Stimulated activated CD8-positive, alpha-beta memory T cell treated with anti-CD3 and anti-CD28 coated beads, Interleukin-2, amount 100 ng/mL, for 48 hours (primary cell): ENCODE results near the gene NEK8.
"Not testable (repeated sequence)": the region's sequence is repeated elsewhere in the genome, so short reads cannot be mapped to it uniquely, and the experiment has no call there.

Experiments
- DNase-seq, 2 donors: peaks; one replicate each; pipeline ENCODE4 v3.0.0-alpha.2; 2020; ENCODE audit warnings: low read depth in 2 of 2

NEK8 gene

DNA sequence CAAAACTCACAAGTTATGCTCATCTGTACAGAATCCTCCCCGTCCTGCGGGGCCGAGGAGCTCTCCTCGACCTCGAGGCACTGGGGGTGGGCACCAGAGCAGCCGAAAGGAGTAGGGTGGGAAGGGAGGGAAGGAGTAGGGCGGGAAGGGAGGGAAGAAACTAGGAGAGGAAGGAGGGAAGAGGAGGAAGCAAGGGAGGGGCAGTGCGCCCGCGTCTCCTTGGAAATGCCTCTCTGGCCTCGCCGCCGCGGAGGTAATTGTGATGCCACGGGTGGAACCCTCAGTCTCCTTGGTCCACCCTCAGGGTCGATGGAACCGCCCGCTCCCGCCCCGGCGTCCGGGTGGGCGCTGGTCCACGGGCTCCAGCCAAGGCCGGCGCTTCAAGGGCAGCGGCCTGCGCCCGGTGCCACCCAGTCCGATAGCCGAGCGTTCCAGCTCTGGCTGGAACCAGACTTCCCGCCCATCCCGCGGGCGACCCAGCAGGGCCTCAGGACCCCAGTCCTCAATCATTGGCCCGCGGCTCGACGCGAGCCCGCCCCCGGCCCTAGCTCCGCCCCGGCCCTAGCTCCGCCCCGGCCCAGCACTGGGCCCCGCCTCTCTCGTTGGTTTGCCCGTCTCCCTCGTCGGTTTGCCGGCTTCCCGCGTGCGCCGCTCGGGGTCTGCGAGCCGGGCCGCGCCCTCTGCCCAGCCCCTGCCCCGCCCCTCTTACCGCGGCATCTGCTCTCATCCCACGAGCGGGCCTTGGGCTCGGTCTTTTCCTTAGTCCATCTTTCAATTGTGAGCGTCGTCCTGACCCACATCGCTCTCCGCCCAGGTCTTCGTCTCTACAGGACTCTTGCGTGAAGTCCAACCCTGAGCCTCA is 17.5 kb upstream of the NEK8 start:
- peak; percentile 81 to 88 for DNase-seq

DNA sequence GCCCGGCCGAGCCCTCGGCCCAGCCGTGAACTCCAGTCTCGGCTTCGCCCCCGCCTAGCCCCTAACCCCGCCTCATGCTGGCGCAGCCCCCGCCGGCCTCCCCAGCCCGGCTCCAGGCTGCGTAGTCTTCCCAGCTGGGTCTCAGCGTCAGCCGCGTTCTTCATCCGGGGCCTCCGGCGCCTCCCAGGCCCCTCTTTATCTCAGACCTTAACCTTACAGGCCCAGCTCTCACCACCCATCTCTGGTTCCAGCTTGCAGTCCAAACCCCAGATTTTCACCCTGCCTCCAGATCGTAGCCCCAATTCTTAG is 16.9 kb upstream of the NEK8 start, which contains the start of gene PROCA1:
PROCA1 (minus strand) TSS at position 166 of the 309 bp plus-strand sequence. CDS start 228 bp downstream, outside the sequence.
- DNase-seq: no peak

DNA sequence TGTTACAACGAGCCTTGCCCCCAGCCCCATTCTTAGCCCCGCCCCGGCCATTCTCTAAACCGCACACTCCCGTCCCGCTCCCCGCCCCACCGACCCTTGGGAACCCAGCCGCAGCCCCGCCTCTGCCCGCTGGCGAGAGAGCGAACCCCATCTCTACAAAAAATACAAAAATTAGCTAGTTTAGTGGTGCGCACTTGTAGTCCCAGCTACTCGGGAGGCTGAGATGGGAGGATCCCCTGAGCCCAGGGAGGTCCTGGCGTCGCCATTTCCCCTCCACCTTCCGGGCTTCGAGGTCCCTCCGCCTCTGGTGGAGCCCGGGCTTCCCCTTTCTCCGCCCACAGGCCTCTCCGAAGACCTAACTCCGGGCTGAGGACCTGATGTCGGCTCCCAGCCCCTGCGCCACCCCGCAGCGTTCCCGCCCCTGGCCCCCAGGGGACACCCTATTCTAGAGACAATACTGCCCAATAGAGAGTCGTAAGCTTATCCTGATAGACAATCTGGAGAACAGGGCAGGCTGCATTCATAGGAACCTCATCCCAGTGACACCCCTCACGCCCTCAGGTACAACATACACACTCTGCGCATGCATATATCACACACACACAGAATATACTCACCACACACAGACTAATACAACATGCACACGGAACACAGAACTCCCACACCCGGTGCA is 16.4 kb upstream of the NEK8 start:
- no peak for DNase-seq

DNA sequence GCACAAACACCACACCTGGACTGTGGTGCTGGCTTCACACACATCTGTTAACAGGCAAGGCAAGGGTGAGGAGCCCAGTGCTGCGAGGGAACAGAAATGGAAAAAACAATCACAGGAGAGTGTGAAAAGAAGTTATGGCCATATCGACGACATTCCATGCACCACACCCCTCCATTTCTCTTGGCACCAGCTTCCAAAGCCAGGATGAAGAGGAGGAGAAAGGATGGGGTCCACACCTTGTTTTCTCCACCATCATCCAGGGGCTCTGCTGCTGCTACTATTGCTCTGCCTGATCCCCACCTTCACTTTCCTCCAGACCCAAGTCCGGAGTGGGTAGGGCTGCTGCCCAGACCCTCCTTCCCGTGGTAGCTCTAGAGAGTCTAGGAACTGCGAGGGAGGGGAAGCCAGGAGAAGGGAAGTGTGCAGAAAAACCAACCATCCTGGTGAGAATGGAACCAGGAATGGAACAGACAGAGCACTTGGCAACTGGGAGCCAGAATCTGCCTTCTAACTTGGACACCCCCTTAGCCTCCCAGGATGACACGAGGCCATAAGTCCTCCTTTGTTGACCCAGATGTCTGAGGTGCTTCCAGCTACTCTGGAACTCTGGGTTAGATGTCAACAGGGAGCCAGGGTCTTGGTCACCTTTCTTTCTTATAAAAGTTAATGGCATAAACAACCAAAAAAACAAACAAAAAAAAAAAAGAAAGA is 15.7 kb upstream of the NEK8 start:
- no peak for DNase-seq

DNA sequence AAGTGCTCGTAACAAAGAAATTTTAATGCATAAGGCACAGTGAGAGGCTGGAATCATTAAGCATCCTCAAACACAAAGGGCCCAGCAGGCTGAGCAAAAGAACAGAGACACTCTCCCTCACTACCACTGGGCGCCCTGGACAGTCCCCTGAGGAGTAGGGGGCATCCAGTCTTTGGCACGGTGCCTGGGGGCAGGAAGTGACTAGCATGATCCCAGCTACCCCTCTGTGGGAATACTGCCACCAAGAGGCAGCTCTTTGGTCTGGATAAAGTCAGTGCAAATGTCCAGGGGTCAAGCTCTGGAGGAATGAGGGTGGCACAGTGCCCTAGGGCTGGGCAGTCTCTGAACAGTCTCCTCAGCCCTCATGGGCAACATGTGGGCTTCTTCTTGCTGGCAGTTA is 14.3 kb upstream of the NEK8 start:
- DNase-seq: no peak

DNA sequence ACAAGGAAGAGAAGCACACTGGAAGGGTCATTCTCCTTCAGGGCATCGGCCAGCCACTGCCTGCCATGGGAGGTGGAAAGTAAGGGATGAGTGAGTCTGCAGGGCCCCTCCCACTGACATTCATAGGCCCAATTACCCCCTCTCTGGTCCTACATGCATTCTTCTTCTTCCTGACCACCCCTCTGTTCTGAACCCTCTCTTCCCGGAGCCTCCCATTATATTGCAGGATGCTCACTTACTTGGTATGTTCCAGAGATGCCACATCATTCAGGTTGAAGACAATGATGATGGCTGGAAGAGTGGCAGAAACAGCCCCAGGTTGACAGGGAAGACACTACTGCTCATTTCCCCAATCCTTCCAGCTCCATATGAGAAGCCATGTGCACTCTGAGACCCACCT is 13.4 kb upstream of the NEK8 start:
- no peak for DNase-seq

DNA sequence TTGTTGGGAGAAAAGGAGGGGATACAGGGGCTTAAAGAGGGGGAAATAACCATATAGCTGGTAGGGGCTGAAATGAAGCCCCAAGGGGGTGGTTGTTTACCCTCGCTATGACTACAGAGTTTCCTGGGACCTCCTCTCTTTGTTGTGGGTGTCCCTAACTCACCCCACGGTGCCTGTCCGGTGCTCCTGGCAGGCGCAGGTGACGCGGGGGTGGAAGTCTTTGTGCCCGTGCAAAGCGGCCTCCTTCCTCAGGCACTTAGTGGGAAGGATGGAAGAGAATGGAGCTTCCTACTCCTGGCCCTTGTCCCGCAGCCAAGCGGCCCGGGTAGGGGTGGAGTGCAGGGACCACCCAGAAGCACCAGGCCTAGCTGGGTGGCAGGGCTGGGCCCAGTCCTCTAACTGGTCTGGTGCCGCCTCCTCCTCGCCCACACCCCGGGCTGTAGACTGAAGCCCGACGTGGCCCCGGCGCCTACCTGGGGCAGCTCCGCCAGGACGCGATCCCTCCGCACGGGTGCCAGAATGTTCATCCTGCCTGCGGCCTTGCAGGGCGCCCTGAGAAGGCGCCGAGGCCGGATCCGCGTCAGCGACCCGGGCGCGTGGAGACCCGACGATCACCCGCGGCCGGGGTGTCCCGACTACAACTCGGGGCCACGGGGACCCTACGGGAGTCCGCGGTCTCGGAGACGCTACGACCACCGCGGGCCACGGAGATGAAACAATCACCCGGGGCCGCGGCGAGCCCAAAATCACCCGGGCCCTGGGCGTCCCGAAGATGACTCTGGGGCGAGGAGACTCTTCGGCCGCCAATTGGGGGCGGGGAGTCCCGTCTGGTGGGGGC is 11.6 kb upstream of the NEK8 start:
- DNase-seq: no peak

DNA sequence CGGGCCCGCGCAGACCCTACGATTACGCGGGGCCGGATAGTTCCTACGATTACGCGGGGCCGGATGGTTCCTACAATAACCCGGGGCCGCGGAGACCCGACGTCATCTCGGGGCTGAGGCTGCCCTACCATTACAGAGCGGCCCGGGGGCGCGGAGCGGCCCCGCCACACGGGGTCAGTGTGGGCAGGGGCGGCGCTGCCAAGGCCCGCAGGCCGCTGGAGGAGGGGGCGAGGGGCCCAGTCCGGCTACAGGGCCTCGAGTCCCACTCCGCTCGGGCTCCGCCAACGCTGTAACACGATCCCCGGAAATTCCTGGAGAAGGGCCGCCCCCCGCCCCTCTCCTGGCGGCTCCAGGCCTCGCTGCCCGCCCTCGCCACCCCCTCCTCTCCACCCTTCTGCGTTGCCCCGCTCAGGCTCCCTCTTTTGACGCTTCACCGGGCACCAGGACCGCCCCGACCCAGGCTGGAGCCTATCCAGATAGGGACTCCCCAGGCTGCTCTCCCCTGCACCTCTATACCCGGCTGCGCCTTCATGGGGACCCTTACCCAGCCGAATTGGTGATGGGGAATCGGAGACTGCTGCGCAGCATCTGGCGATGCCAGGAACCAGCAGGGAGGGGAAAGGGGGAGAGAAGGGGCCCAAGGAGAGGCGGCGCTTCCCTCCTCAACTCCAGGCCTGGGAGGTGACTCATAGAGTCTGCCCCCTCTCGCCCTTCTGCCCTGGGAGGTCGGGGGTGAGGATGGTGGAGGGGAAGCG is 10.8 kb upstream of the NEK8 start, which contains the start of gene RAB34:
RAB34 (minus strand) TSS at position 291 of the 755 bp plus-strand sequence. CDS start 602 bp downstream, outside the sequence.
- no peak for DNase-seq

DNA sequence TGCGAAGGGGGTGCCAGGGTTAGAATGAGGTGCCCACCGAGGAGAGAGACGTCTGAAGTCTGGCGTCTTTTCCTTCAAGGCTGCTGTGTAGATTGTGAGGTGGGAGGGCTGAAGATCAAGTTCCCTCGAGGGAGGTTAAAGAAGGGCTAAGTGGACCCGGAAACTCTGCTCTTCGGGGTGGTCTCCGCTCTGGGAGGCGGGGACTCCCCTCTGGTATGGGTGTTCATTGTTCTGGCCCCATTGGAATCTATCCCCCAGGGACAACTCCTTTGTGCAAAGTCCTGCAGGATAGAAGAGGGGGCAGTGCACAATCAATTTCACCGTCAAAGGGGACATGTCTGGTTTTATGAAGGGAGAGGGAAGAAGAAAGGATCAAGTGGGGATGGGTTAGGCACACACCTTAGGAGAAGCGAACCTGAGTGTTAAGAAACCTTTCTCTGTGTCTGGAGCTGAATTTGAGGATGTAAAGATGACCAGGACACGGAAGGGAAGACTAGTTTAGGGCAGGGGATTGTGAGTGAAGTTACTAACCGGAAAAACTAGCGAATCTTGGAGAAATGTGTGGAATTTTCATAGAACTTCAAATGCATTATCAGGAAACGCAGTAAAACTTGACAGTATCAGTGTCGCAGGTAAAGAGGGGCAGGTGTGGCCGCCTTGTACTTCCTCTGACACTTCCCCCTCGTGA is 10.1 kb upstream of the NEK8 start:
- DNase-seq: no peak

DNA sequence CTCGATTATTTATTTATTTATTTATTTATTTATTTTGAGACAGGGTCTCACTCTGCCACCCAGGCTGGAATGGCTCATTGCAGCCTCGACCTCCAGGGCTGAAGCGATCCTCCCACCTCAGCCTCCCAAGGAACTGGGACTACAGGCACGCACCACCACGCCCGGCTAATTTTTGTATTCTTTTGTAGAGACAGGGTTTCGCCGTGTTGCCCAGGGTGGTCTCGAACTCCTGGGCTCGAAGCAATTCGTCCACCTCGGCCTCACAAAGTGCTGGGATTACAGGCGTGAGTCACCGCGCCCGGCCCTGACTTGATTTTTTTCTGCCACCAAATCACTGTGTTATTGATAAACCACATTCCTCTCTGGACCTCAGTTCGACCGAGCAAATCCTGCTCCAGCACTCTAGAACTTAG is 9.6 kb upstream of the NEK8 start:
- DNase-seq: no peak

DNA sequence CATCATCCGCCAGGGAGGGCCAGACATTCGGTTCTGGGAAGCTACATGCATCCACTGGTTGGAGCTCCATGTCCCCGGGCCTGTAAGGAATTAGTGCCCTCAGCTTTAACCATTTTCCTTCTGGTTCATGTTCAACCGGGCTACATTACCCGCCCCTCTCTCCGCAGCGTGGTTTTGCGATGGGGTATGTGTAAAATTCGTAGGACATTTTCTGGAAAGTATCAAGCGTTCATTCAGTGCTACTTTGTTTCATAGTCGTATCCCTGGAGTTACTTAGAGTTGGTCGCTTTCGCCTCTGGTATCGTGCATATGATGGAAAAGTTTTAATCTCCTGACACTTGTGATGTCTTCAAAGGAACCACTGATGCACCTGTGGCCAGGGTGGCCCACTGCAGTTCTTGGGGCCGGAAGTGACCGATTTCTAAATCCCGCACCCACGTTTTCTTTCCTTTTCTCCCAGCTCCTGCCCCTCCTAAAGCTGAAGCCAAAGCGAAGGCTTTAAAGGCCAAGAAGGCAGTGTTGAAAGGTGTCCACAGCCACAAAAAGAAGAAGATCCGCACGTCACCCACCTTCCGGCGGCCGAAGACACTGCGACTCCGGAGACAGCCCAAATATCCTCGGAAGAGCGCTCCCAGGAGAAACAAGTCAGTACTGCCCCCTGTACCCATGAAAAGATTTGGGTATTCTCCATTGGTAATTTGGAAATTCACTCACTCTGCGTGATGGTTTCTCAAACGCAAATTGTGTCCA is 8.2 kb upstream of the NEK8 start:
- no peak for DNase-seq

DNA sequence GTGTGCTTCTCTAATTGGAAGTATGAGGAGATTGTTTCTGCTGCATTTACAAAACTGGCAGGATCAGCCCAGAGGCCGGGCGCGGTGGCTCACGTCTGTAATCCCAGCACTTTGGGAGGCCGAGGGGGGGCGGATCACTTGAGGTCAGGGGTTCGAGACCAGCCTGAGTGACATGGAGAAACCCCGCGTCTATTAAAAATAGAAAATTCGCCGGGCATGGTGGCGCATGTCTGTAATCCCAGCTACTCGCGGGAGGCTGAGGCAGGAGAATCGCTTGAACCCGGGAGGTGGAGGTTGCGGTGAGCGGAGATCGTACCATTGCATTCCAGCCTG is 7.6 kb upstream of the NEK8 start:
- DNase-seq: not testable (repeated sequence)

DNA sequence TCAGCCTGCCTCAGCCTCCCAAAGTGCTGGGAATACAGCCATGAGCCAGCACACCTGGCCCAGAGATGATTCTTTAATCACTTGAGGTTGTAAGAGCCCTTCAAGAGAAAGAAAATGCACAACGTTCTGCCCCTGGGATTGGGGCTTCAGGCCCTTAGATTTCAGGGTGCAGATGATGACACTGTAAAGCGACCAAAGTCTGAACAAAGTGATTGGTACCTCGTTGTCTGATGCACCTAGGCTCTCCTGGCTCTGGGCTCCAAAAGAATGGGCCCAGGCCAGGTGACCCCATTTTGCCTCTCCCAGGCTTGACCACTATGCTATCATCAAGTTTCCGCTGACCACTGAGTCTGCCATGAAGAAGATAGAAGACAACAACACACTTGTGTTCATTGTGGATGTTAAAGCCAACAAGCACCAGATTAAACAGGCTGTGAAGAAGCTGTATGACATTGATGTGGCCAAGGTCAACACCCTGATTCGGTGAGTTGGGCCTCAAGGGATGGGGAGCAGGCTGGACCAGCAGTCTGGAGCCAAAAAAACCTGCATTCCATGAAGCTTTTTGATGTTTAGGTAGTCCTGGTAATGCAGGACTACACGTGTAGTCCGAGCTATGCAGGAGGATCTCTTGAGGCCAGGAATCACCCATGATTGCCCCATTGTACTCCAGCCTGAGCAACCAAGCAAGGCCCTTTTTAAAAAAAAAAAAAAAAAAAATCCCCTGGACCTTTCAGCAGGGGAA is 6.0 kb upstream of the NEK8 start:
- DNase-seq: no peak

DNA sequence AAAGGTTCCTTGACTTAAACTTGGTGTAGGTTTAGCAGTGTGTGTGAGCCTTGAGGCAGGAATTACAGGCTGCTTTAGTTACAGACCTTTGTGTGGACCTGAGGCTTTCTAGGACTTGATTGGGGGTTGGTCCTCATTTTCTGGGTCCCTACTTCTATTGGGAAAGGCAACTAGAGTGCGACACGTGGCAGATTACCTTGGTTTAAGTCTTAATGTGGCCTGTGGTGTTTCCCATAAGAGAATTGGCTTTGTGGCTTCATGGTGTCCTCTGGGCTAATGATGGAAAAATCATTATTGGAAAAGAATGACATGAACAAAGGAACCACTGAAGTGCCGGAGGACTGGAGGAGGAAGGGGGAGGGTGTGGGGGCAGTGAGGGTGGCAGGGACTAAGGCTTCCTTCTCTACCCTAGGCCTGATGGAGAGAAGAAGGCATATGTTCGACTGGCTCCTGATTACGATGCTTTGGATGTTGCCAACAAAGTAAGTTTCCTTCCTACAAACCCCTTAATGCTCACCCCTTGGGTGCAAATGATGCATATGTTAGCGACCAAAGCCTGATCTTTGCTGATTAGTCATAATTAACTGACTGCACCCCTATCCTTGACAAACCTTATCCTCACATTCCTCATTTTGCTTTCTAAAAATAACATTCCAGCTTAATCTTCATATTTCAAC is 5.3 kb upstream of the NEK8 start:
- no peak for DNase-seq

DNA sequence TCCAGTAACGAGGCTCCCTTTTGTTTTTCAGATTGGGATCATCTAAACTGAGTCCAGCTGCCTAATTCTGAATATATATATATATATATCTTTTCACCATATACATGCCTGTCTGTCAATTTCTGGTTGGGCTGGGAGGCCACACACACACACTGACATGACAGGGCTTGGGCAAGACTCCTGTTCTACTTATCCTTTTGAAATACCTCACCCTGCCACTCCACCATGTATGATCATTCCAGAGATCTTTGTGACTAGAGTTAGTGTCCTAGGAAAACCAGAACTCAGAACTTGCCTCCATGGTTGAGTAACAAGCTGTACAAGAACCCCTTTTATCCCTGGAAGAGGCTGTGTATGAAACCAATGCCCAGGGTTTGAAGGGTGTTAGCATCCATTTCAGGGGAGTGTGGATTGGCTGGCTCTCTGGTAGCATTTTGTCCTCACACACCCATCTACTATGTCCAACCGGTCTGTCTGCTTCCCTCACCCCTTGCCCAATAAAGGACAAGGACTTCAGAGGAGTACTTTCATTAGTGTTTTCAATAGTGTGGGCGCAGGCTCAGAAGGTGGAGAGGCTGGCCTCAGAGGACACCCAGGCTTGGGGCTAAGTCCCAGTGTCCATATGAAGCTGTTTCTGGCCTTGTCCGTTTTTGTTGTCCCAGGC is 4.6 kb upstream of the NEK8 start:
- DNase-seq: not testable (repeated sequence)

DNA sequence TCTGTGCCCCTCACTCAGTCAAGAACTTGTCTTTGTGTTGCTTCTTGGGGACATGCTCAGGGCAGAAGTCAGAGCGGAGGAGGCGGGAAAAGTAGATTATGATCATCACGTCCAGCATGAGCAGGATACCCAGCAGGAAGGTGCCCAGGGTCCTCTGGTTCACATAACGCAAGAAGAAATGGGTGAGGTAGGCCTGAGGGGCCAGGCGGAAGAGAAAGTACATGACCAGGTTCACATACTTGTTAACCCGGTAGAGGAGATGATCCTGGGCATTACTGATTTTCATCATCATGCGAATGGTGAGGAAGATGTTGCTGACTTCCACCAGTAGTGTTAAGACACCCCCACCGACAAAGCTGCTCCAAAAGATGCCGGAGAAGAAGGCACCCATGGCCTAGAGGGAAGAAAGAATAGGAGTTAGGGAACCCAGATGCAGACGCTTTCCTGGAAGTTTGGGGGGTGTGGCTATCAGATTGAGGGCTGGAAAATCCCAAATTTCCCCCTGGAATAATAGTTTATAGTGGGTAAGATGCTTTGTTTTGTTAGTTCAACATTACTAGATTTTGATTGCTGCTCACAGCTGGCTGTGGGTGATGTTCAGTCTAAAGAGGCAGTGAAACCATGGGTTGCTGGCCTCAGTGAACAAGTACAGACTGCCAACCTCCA is 4.0 kb upstream of the NEK8 start:
- no peak for DNase-seq

DNA sequence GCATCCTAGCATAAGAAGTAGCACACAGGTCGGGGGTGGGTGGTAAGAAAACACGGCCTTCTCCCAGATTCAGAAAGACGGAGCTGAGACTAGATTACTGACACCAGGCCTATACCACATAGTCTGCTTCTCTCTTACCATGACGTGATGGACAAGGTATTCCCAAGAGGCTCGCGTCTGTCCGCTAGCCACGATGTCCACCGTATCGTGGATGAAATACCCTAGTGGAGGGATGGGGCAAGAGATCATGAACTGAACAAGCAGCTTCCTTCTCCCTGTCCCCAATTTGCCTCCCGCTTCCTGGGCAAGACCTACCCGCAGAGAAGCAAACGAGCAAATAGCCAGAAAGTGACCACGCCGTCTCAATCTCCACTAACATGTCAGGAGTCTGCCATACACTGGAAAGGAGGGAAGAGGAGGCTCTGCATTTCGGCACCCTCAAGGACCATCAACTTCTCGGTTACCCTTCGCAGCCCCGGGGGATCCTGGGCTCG is 3.4 kb upstream of the NEK8 start:
- DNase-seq: no peak
